Measurements from ENCODE around the gene COL20A1. TPM values are rescaled to one million over a fixed set of nuclear protein-coding genes. Genes with fewer than 3 reads are reported as not detected.

Gene COL20A1
- total and polyA plus RNA-seq, 9 donors = 0.10 to 0.54 (median 0.25) TPM; not detected in 5

DNA sequence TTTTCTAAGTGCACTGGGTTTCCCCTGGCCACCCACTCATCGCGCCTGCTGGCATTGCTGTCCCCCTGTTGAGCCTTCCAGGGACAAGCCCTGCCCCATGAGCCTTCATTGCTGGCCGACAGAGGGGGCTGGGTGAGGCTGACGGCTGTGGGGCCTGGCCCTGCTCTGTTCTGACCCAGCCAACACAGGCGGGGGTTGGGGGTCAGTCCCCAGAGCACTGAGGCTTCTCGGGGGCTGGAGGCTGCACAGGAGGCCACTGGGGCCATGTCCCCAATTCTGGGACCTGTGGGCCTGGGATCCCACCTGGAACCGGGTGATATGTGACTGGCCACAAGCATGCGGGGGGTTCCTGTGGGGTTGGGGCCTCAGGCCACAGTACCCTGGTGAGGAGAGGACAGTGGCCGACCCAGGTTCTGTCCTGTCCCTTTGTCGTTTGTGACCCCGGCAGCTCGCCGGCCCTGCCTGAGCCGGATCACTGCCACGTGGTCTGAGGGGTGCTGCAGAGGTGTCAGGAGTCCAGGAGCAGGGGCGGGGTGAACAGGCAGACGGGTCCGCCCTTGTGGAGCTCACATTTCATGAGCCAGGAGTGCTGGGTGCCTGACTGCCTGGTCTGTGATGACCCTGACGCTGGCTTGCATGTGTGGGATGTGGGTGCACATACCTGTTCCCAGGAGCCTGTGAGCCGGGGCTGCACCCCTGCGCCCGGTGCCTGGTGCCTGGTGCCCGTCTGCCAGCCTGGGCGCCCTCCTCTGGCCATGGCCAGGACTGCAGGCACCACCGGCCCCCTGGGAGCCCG is 2.1 kb upstream of the COL20A1 start:
- H3K9me3 ChIP-seq = no peaks in the 10 kb centered on the region
- WGBS, 3 donors = 34 to 43% (median 36%) methylated on average over 24 to 26 of the region's 26 CpGs
- H3K4me3 ChIP-seq = no peak overlapping the region
- intact Hi-C loops (cut with DNase I) = no loop called here
- peak in 1 of 5 donors; percentile 63 for DNase-seq
- TF ChIP-seq, protein P1, sequence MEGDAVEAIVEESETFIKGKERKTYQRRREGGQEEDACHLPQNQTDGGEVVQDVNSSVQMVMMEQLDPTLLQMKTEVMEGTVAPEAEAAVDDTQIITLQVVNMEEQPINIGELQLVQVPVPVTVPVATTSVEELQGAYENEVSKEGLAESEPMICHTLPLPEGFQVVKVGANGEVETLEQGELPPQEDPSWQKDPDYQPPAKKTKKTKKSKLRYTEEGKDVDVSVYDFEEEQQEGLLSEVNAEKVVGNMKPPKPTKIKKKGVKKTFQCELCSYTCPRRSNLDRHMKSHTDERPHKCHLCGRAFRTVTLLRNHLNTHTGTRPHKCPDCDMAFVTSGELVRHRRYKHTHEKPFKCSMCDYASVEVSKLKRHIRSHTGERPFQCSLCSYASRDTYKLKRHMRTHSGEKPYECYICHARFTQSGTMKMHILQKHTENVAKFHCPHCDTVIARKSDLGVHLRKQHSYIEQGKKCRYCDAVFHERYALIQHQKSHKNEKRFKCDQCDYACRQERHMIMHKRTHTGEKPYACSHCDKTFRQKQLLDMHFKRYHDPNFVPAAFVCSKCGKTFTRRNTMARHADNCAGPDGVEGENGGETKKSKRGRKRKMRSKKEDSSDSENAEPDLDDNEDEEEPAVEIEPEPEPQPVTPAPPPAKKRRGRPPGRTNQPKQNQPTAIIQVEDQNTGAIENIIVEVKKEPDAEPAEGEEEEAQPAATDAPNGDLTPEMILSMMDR (IDR thresholded peaks at IDR 0.05) = peak in 1 of 3 donors; percentile 28
- TF ChIP-seq EP300 (IDR thresholded peaks at IDR 0.05) = no peak
- H3K27me3 ChIP-seq = no peaks in the 10 kb centered on the region
- peaks cover 2% of the 10 kb centered on the region for H3K4me1 ChIP-seq (ENCODE audit: insufficient read depth)
- H3K36me3 ChIP-seq = no peaks in the 10 kb centered on the region
- no peak overlapping the region for H3K27ac ChIP-seq

DNA sequence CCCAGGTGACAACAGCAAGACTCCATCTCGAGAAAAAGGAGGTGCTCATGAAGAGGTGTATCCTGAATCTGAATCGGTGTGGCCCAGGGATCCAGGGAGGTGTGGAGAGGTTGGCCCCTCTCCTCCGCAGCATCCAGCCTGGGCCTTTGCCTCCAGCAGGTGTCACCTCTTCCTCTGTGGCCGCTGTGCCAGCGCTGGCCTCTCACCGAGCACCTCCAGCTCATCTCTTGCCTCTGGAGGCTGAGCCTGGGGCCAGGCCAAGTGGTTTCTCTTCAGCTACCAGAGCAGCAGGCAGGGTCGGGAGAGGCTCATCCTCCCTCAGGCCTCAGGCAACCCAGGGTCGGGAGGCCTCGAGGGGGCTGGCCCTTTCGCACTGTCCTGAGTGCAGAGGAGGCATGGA is 1.2 kb upstream of the COL20A1 start:
- Histone ChIP-seq H3K36me3 (no peaks in the 10 kb centered on the region), H3K4me1 (ENCODE audit: insufficient read depth) (peaks cover 2% of the 10 kb centered on the region), H3K4me3 (no peak overlapping the region), H3K9me3 (no peaks in the 10 kb centered on the region), H3K27ac (no peak overlapping the region), H3K27me3 (no peaks in the 10 kb centered on the region)
- intact Hi-C loops (cut with DNase I) = no loop called here
- DNase-seq = no peak
- TF ChIP-seq POLR2A (IDR thresholded peaks at IDR 0.05) (no peak), EP300 (IDR thresholded peaks at IDR 0.05) (no peak)
- TF ChIP-seq, protein P1 (IDR thresholded peaks at IDR 0.05) = no peak
- 62 to 72% (median 70%) methylated on average over 10 of the region's 10 CpGs for WGBS, 3 donors

DNA sequence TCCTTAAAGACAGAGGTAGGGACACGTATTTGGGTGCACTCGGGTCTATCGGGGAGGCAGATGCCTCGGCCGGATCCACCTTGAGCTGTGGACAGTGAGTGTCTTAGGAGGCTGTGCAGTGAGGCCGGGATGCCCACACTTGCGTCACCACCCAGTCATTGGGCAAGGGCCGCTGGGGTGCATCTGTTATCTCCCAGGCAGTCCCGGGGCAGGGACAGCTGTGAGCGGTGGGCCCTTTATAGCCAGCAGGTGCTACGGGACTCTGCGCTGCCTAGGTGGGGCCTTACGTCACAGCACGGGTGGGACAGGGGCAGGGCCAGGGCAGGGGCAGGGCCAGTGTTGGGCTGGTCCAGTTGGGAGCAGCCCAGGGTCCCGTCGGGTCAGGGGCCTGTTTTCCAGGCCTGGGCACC is 689 bp upstream of the COL20A1 start:
- Histone ChIP-seq H3K27me3 (no peaks in the 10 kb centered on the region), H3K4me3 (no peak overlapping the region), H3K36me3 (no peaks in the 10 kb centered on the region), H3K4me1 (ENCODE audit: insufficient read depth) (peaks cover 2% of the 10 kb centered on the region), H3K27ac (no peak overlapping the region), H3K9me3 (no peaks in the 10 kb centered on the region)
- intact Hi-C loops (cut with DNase I) = no loop called here
- no peak for DNase-seq
- 63 to 78% (median 66%) methylated on average over 11 to 16 of the region's 16 CpGs for WGBS, 3 donors
- no peak for TF ChIP-seq EP300 (IDR thresholded peaks at IDR 0.05)
- TF ChIP-seq, protein P1 (IDR thresholded peaks at IDR 0.05) = no peak
- no peak for TF ChIP-seq POLR2A (IDR thresholded peaks at IDR 0.05)

DNA sequence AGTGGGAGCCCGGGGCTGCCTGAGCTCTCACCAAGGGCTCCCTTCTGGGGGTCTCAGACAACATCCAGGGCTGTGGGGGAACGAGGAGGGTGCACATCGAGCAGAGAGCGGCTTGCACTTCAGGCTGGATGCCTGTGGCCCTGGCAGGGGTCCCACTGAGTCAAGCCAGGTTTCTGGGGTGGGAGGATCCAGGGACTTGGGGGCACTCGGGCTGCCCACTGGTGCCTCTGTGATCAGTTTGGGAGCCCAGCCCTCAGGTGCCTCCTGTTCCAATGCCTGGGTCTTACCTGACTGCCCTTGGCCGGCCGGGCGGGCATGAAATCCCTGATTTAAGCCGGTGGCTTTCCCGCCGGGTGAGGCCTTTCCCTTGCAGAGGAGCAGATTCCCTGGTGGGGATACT is 470 bp downstream of the COL20A1 start:
- Histone ChIP-seq H3K4me3 (no peak overlapping the region), H3K36me3 (no peaks in the 10 kb centered on the region), H3K9me3 (no peaks in the 10 kb centered on the region), H3K4me1 (ENCODE audit: insufficient read depth) (peaks cover 2% of the 10 kb centered on the region), H3K27ac (no peak overlapping the region), H3K27me3 (peaks cover 4% of the 10 kb centered on the region)
- intact Hi-C loops (cut with DNase I) = no loop called here
- 33 to 42% (median 42%) methylated on average over 7 to 11 of the region's 11 CpGs for WGBS, 3 donors
- DNase-seq = no peak
- no peak for TF ChIP-seq EP300 (IDR thresholded peaks at IDR 0.05)
- TF ChIP-seq, protein P1 (IDR thresholded peaks at IDR 0.05) = no peak
- no peak for TF ChIP-seq POLR2A (IDR thresholded peaks at IDR 0.05)
